ENCODE data around the gene EVA1C. TPM values are rescaled to one million over a fixed set of nuclear protein-coding genes. Genes with fewer than 3 reads are reported as not detected.

The EVA1C gene
- total RNA-seq, 6 donors from 2014 or later, result 40.2 to 75.6 (median 55.7) TPM

GRCh38 chr21:32474179-32475059, 61.9 kb downstream of the EVA1C start:
- TF ChIP-seq POLR2AphosphoS5 (IDR thresholded peaks at IDR 0.05), result no peak
- WGBS, 2 donors, result 93 to 96% methylated on average over 15 of the region's 15 CpGs
- DNase-seq (no peak), ATAC-seq (ENCODE audit: low FRiP score in 2 of 2) (no peak)
- H3K4me1 ChIP-seq, result peaks cover 8 to 29% (median 22%) of the 10 kb centered on the region in 4 donors
- H3K9me3 ChIP-seq, result no peaks in the 10 kb centered on the region
- H3K27ac ChIP-seq, result peak overlapping the region in 1 of 4 donors; percentile 21
- peaks cover 0 to 53% (median 29%) of the 10 kb centered on the region in 4 donors for H3K36me3 ChIP-seq
- H3K27me3 ChIP-seq, result no peaks in the 10 kb centered on the region
- no peak overlapping the region for H3K4me3 ChIP-seq

GRCh38 chr21:32475162-32475812, 62.8 kb downstream of the EVA1C start:
- 38 to 48% methylated on average over 9 of the region's 9 CpGs for WGBS, 2 donors
- DNase-seq (no peak), ATAC-seq (ENCODE audit: low FRiP score in 2 of 2) (peak in 1 of 2 donors; percentile 23)
- no peak for TF ChIP-seq CTCF (IDR thresholded peaks at IDR 0.05)
- Histone ChIP-seq H3K4me3 (no peak overlapping the region), H3K4me1 (peaks cover 8 to 30% (median 22%) of the 10 kb centered on the region in 4 donors), H3K27ac (peak overlapping the region; percentile 7 to 44 (median 20)), H3K9me3 (no peaks in the 10 kb centered on the region), H3K36me3 (peaks cover 0 to 45% (median 24%) of the 10 kb centered on the region in 4 donors), H3K27me3 (no peaks in the 10 kb centered on the region)

GRCh38 chr21:32476661-32477423, 64.3 kb downstream of the EVA1C start:
- H3K27me3 ChIP-seq, result no peaks in the 10 kb centered on the region
- peak overlapping the region in 2 of 4 donors; percentile 10 to 44 for H3K27ac ChIP-seq
- no peak overlapping the region for H3K4me3 ChIP-seq
- H3K9me3 ChIP-seq, result no peaks in the 10 kb centered on the region
- TF ChIP-seq CTCF (IDR thresholded peaks at IDR 0.05) (no peak), POLR2A (IDR thresholded peaks at IDR 0.05) (no peak), POLR2AphosphoS5 (IDR thresholded peaks at IDR 0.05) (no peak), EP300 (IDR thresholded peaks at IDR 0.05) (no peak)
- no peak for DNase-seq
- peaks cover 8 to 30% (median 22%) of the 10 kb centered on the region in 4 donors for H3K4me1 ChIP-seq
- WGBS, 2 donors, result 89 to 96% methylated on average over 13 of the region's 13 CpGs
- peaks cover 0 to 36% (median 21%) of the 10 kb centered on the region in 4 donors for H3K36me3 ChIP-seq
- no peak for ATAC-seq (ENCODE audit: low FRiP score in 2 of 2)

- Histone ChIP-seq H3K27ac (no peak overlapping the region), H3K4me3 (no peak overlapping the region), H3K9me3 (no peaks in the 10 kb centered on the region), H3K27me3 (no peaks in the 10 kb centered on the region), H3K36me3 (peaks cover 0 to 33% (median 20%) of the 10 kb centered on the region in 4 donors), H3K4me1 (peaks cover 8 to 32% (median 22%) of the 10 kb centered on the region in 4 donors)
- ATAC-seq (ENCODE audit: low FRiP score in 2 of 2) (no peak), DNase-seq (no peak)
- no peak for TF ChIP-seq EP300 (IDR thresholded peaks at IDR 0.05)
- TF ChIP-seq POLR2A (IDR thresholded peaks at IDR 0.05), result no peak
- no peak for TF ChIP-seq CTCF (IDR thresholded peaks at IDR 0.05)
- WGBS, 2 donors, result 78 to 87% methylated on average over 6 to 7 of the region's 9 CpGs
Observed at GRCh38 chr21:32477424-32477745, 64.9 kb downstream of the EVA1C start.

GRCh38 chr21:32481875-32482408, 69.4 kb downstream of the EVA1C start:
- no peaks in the 10 kb centered on the region for H3K27me3 ChIP-seq
- 90 to 96% methylated on average over 9 of the region's 9 CpGs for WGBS, 2 donors
- peaks cover 0 to 31% (median 16%) of the 10 kb centered on the region in 4 donors for H3K4me1 ChIP-seq
- TF ChIP-seq POLR2A (IDR thresholded peaks at IDR 0.05) (no peak), CTCF (IDR thresholded peaks at IDR 0.05) (no peak)
- peak overlapping the region in 1 of 4 donors; percentile 24 for H3K27ac ChIP-seq
- H3K4me3 ChIP-seq, result no peak overlapping the region
- no peak for ATAC-seq (ENCODE audit: low FRiP score in 2 of 2)
- no peaks in the 10 kb centered on the region for H3K9me3 ChIP-seq
- peaks cover 0 to 17% (median under 1%) of the 10 kb centered on the region in 4 donors for H3K36me3 ChIP-seq
- DNase-seq, result no peak

Data from upper lobe of left lung (tissue), 6 donors.